Measurements from ENCODE around the gene OVOL1.
"Not testable (repeated sequence)": the region's sequence is repeated elsewhere in the genome, so short reads cannot be mapped to it uniquely, and the experiment has no call there.

Gene OVOL1

GRCh38 chr11:65786786-65787636, at the start of gene OVOL1:
OVOL1 (plus strand) TSS chr11:65787063; CDS start chr11:65787374, 311 bp downstream.
- no peak for DNase-seq (ENCODE audit: low read depth)

- no peak for DNase-seq (ENCODE audit: low read depth)
Observed at GRCh38 chr11:65739022-65739421, 47.8 kb upstream of the OVOL1 start.

DNA sequence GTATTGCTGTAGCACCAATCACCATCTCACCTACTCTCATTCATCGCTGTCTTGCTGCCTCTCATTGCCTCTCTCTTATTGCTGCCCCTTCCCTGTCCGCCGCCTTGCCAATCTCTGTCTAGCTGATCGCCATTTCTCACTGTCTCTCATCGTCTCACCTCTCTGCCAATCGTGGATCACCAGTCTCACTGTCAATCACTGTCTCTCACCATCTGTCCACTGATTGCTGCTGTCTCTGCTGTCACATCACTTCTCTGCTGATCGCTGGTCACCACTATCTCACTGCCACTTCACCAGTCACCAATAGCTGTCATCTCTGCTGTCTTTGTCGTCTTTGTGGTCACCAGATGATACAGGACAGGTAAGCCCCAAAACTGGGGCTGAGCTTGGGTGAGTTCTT, 45.7 kb upstream of the OVOL1 start:
- DNase-seq (ENCODE audit: low read depth): no peak

GRCh38 chr11:65742353-65742752, 44.5 kb upstream of the OVOL1 start:
- no peak for DNase-seq (ENCODE audit: low read depth)

DNA sequence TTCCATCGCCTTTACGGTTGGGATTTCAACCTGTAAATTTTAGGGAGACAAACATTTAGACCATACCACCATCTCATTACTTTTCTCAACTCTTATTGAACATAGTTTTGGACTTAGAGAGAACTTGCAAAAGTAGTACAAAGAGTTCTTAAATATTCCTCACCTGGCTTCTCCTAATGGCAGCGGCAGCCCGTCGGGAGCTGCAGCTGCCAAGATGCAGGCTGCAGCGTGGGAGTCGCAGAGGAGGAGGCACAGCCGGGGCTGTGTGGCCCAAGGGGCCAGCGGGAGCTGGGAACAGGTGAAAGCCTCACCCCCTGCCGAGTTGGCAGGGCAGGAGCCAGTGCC, 43.2 kb upstream of the OVOL1 start:
- no peak for DNase-seq (ENCODE audit: low read depth)

- no peak for DNase-seq (ENCODE audit: low read depth)
Observed at GRCh38 chr11:65744026-65744698, 42.7 kb upstream of the OVOL1 start.

DNA sequence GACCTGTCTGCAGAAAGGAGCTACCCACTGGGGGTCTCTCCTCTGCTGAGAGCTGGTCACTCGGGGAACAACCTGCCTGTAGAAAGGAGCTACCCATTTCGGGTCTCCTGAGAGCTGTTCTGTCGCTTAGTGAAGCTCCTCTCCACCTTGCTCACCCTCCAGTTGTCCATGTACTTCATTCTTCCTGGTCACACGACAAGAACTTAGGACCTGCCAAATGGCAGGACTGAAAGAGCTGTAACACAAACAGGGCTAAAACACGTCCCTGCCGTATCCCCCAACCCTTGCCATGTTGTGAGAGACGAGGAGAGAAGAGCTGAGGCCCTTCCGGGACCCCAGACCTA, 42.2 kb upstream of the OVOL1 start:
- DNase-seq (ENCODE audit: low read depth): no peak

DNA sequence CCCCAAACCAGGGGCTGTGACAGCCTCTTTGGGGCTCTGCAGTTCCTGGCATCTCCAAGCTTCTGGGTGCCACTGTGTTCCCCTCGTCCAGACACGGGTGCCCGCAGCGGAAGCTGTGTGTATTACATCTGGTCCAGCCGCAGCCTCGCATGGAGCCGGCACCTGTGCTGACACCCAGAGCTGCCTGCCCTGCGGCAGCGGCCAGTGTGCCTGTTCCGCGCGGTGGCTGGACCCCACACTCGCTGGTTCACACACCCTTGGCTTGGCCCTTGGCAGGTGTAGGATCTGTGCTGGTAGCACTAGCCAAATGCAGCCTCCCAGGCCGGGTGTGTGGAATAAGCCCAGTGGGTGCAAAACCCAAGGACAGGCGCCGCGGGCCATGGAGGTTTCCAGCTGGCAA, 41.8 kb upstream of the OVOL1 start:
- no peak for DNase-seq (ENCODE audit: low read depth)

GRCh38 chr11:65762169-65762568, 24.7 kb upstream of the OVOL1 start:
- DNase-seq (ENCODE audit: low read depth): not testable (repeated sequence)

DNA sequence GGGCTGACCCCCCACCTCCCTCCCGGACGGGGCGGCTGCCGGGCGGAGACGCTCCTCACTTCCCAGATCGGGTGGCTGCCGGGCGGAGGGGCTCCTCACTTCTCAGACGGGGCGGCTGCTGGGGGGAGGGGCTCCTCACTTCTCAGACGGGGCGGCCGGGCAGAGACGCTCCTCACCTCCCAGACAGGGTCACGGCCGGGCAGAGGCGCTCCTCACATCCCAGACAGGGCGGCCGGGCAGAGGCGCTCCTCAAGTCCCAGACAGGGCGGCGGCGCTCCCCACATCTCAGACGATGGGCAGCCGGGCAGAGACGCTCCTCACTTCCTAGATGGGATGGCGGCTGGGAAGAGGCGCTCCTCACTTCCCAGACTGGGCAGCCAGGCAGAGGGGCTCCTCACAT, 24.0 kb upstream of the OVOL1 start:
- not testable (repeated sequence) for DNase-seq (ENCODE audit: low read depth)

- no peak for DNase-seq (ENCODE audit: low read depth)
Observed at GRCh38 chr11:65764434-65764833, 22.4 kb upstream of the OVOL1 start.

- DNase-seq (ENCODE audit: low read depth): no peak
Observed at GRCh38 chr11:65766535-65766934, 20.3 kb upstream of the OVOL1 start.

DNA sequence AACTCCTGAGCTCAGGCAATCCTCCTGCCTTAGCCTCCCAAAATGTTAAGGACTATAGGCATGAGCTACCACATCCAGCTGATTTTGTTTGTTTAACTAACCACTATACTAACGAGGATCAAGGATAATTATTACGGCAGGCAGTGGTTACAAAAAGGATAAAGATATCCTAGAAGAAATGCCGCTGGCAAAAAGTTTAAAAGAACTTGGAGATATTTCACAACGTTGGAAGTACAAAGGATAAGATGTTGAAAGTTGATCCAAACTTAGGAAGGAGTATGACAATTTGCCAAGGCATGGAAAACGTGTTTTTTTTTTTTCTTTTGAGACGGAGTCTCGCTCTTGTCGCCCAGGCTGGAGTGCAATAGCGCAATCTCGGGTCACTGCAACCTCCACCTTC, 19.5 kb upstream of the OVOL1 start:
- DNase-seq (ENCODE audit: low read depth): no peak

GRCh38 chr11:65767806-65768205, 19.1 kb upstream of the OVOL1 start:
- DNase-seq (ENCODE audit: low read depth): not testable (repeated sequence)

DNA sequence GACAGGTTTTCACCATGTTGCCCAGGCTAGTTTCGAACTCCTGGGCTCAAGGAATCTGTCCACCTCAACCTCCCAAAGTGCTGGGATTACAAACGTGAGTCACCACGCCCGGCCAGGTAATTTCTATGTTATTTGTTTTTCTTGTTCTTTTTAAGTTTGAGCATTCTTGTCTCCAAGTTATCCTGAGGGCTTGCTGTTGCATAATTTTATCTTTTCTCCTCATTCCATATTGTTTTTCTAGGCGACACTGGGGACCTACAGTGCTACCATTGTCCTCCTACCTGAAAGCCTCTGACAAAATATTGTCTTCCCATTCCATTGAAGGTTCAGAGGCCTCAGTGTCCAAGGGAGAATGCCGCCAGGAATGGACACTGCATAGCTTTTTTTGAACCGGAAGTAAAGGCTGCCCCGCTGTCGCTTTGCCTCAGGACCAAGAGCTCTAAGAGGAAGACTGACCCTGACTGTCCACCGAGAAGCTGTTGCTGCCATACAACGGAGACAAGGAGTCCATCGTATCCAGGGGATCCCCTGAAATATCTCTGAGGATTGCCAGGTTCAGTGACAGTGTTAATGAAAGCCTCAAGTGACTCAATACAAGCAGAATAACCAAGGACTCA, 15.8 kb upstream of the OVOL1 start:
- DNase-seq (ENCODE audit: low read depth): no peak

DNA sequence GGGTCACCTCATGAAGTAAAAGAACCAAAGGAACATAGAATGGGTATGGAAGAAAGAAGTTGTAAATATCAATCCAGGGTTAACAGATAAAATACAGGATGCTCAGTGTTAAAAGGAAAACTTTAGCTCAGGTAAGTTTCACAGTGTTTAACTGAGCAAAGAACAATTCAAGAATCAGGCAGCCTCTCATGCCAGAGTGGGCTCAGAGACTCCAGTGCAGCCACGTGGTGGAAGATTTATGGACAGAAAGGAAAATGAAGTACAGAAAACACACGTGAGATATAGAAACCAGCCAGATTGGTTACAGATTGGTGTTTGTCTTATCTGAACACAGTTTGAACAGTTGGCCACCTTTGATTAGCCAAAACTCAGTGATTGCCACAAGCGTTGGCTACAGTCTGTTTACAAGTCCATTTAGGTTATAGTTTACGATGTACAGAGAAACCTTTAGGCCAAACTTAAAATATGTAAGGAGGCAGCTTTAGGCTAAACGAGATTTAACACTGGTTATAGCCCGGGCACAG, 15.2 kb upstream of the OVOL1 start:
- DNase-seq (ENCODE audit: low read depth): no peak

- DNase-seq (ENCODE audit: low read depth): no peak
Observed at GRCh38 chr11:65773784-65774411, 13.0 kb upstream of the OVOL1 start.

GRCh38 chr11:65774525-65775306, 12.1 kb upstream of the OVOL1 start:
- no peak for DNase-seq (ENCODE audit: low read depth)

DNA sequence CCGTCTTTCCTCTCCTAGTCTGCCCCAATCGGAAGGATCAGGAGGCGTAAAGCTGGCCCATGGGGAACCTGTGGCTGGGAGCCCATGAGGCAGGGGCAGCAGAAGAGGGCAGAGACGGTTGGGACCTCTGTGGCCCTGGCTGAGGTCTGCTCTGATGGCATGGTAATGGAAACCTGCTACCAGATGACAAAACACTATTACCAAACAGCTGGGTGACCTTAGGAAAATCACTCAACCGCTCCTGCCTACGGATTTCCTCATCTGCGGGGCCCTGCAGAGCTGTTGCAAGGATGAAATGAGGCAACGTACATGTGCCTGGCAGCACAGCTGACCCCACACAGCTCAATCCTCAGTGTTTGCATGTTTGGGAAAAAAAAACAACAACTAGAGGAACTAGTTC, 10.7 kb upstream of the OVOL1 start:
- no peak for DNase-seq (ENCODE audit: low read depth)

DNA sequence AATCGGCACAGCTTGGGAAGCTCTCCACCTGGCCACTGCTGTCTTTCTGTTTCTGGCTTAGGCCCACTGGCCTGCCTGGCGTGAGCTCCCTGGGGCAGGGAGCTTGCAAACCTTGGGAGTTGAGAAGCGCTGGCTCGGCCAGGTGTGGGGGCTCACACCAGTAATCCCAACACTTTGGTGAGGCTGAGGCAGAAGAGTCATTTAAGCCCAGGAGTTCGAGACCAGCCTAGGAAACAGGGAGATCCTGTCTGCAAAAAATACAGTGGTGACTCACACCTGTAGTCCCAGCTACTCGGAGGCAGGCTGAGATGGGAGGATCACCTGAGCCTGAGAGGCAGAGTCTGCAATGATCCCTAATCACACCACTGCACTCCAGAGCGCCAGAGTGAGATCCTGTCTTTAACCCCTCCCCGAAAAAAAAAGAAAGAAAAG, 10.1 kb upstream of the OVOL1 start:
- DNase-seq (ENCODE audit: low read depth): no peak

DNA sequence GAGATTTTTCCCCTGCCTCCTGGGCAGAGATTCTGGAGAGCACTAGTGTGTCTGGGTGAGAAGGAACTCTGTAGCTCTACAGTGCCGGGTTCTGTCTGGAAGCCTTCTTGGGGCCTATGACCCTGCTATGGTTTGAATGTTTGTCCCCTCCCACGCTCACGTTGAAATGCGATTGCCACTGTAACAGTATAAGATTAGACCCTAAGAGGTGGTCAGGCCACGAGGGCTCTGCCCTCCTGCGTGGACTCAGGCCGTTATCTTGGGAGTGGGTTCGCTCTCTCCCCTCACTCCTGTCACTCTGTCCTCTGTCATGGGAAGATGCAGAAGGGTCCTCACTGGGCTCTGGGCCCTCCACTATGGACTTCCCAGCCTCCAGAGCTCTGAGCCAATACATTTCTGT, 9.6 kb upstream of the OVOL1 start:
- no peak for DNase-seq (ENCODE audit: low read depth)
